Activated naive CD8-positive, alpha-beta T cell treated with anti-CD3 and anti-CD28 coated beads, Interleukin-2, amount 50 U/mL, for 24 hours (primary cell): ENCODE data around the gene GNAI2.
A peak's percentile ranks its signal among the peaks of the same experiment; 100 is the strongest.
"Not testable (repeated sequence)": the region's sequence is repeated elsewhere in the genome, so short reads cannot be mapped to it uniquely, and the experiment has no call there.

Experiments used
- ATAC-seq: fragments of 150-1000 bp; cut with Tn5 transposase; one replicate; pipeline ENCODE4 v1.10.0; 2021
- DNase-seq: peaks from one replicate; pipeline ENCODE4 v3.0.0; 2021
- H3K27ac Mint-ChIP-seq: one replicate; pipeline ENCODE4 v1.8.0; 2021; ENCODE audit warnings: mild to moderate bottlenecking, mixed read lengths
- H3K27me3 Mint-ChIP-seq: one replicate; pipeline ENCODE4 v1.8.0; 2021; ENCODE audit warnings: mixed read lengths
- H3K36me3 Mint-ChIP-seq: one replicate; pipeline ENCODE4 v1.8.0; 2021; ENCODE audit warnings: low read depth, mixed read lengths
- H3K4me1 Mint-ChIP-seq: one replicate; pipeline ENCODE4 v1.8.0; 2021; ENCODE audit warnings: mixed read lengths
- H3K4me3 Mint-ChIP-seq: one replicate; pipeline ENCODE4 v1.8.0; 2021; ENCODE audit warnings: mild to moderate bottlenecking, moderate library complexity, mixed read lengths
- H3K9me3 Mint-ChIP-seq: one replicate; pipeline ENCODE4 v1.8.0; 2021; ENCODE audit warnings: mixed read lengths

GNAI2 gene

DNA sequence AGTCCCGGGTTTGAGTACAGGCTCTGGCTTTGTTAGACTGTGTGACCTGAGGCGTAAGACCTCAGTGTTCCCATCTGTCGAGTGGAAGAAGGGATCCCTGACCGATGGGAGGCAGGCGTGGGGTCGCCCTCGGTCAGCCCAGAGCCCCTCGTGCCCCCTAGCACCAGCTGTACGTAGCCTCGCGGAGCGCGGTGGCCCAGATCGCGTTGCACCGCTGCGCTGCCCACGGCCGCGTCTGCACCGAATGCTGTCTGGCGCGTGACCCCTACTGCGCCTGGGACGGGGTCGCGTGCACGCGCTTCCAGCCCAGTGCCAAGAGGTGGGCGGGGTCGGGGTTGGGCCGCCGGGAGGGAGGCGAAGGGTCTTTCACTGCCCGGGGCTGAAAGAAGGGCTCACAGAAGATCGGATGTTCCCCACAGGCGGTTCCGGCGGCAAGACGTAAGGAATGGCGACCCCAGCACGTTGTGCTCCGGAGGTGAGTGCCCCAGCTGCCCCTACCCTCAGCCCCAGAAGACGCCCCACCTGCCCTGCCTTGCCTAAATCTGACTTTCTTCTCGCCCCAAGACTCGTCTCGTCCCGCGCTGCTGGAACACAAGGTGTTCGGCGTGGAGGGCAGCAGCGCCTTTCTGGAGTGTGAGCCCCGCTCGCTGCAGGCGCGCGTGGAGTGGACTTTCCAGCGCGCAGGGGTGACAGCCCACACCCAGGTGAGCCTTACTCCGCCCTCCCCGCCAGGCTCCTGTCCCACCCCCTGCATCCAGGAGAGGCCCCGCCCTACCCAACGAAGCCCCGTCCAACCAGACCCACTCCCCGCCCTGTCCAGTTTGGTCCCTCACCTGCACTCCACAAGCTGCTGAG, 39.4 kb downstream of the GNAI2 start:
- ATAC-seq (no peak), DNase-seq (no peak)
- Mint-ChIP-seq H3K4me3 (no peak overlapping the region), H3K36me3 (no peaks in the 10 kb centered on the region), H3K27ac (no peak overlapping the region), H3K27me3 (peaks cover 38% of the 10 kb centered on the region), H3K4me1 (peaks cover 30% of the 10 kb centered on the region), H3K9me3 (no peaks in the 10 kb centered on the region)

DNA sequence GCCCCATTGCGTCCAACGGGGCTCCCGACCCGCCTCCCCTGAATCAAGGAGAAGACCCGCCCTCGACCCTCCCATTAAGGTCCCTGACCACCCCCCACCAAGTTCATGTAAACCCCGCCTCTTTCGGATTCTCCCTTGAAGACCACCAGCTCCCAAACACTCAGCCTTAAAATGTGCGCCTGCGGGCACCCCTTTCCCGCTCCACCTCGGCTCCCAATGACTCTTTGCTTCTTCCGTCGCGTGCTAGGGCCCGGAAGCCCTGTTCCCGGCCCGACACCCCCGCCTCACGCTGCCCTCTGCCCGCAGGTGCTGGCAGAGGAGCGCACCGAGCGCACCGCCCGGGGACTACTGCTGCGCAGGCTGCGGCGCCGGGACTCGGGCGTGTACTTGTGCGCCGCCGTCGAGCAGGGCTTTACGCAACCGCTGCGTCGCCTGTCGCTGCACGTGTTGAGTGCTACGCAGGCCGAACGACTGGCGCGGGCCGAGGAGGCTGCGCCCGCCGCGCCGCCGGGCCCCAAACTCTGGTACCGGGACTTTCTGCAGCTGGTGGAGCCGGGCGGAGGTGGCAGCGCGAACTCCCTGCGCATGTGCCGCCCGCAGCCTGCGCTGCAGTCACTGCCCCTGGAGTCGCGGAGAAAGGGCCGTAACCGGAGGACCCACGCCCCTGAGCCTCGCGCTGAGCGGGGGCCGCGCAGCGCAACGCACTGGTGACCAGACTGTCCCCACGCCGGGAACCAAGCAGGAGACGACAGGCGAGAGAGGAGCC, 40.2 kb downstream of the GNAI2 start:
- Mint-ChIP-seq H3K4me1 (peaks cover 30% of the 10 kb centered on the region), H3K4me3 (peak overlapping the region; percentile 4), H3K36me3 (no peaks in the 10 kb centered on the region), H3K27ac (no peak overlapping the region), H3K9me3 (no peaks in the 10 kb centered on the region), H3K27me3 (peaks cover 38% of the 10 kb centered on the region)
- DNase-seq (peak; percentile 27), ATAC-seq (no peak)

DNA sequence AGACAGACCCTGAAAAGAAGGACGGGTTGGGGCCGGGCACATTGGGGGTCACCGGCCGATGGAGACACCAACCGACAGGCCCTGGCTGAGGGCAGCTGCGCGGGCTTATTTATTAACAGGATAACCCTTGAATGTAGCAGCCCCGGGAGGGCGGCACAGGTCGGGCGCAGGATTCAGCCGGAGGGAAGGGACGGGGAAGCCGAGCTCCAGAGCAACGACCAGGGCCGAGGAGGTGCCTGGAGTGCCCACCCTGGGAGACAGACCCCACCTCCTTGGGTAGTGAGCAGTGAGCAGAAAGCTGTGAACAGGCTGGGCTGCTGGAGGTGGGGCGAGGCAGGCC, 40.7 kb downstream of the GNAI2 start:
- Mint-ChIP-seq H3K4me3 (no peak overlapping the region), H3K4me1 (peaks cover 30% of the 10 kb centered on the region), H3K9me3 (no peaks in the 10 kb centered on the region), H3K27me3 (peaks cover 38% of the 10 kb centered on the region), H3K27ac (no peak overlapping the region), H3K36me3 (no peaks in the 10 kb centered on the region)
- ATAC-seq (no peak), DNase-seq (no peak)

DNA sequence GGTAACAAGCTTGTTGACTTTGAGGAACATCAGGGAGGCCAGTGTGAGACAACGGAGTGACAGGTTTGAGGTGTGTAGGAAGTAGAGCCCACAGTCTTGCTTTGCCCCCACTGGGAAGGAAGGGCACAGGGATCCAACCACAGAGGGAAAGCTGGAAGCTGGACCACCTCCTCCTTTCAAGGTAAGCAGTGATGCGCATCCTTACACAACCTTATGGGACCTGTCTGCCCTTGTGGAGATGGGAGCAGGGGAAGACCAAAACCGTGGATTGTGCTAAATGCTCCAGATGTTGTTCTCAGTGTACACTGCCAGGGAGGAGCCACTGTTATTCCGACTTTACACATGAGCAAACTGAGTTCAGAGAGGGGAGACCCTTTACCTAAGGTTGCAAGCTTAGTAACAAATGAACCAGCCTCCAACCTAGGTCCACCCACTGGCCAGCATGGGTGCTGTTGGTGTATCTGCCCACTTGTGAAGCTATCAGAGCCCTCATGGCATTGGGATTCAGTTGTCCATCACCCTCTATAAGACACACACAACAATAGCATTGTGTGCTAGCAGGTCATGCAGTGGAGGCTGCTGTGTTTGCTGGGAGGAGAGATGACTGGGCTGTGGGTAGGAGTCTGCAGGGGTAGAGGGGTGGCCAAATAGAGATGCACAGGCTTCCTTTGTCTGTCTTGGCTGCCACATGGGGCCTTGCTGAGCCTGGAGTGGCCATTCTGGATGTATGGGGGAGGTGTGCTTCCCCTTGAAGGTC, 42.3 kb downstream of the GNAI2 start:
- H3K27ac Mint-ChIP-seq: no peak overlapping the region
- H3K36me3 Mint-ChIP-seq: no peaks in the 10 kb centered on the region
- H3K9me3 Mint-ChIP-seq: no peaks in the 10 kb centered on the region
- DNase-seq (no peak), ATAC-seq (peak; percentile 27)
- no peak overlapping the region for H3K4me3 Mint-ChIP-seq
- H3K4me1 Mint-ChIP-seq: peaks cover 21% of the 10 kb centered on the region
- H3K27me3 Mint-ChIP-seq: peaks cover 33% of the 10 kb centered on the region

GRCh38 chr3:50278880-50279224, 42.8 kb downstream of the GNAI2 start, which contains the start of gene LSMEM2:
TSS of gene LSMEM2 (plus strand) at chr3:50279087. CDS start at chr3:50279114, 27 bp downstream.
- H3K36me3 Mint-ChIP-seq: no peaks in the 10 kb centered on the region

DNA sequence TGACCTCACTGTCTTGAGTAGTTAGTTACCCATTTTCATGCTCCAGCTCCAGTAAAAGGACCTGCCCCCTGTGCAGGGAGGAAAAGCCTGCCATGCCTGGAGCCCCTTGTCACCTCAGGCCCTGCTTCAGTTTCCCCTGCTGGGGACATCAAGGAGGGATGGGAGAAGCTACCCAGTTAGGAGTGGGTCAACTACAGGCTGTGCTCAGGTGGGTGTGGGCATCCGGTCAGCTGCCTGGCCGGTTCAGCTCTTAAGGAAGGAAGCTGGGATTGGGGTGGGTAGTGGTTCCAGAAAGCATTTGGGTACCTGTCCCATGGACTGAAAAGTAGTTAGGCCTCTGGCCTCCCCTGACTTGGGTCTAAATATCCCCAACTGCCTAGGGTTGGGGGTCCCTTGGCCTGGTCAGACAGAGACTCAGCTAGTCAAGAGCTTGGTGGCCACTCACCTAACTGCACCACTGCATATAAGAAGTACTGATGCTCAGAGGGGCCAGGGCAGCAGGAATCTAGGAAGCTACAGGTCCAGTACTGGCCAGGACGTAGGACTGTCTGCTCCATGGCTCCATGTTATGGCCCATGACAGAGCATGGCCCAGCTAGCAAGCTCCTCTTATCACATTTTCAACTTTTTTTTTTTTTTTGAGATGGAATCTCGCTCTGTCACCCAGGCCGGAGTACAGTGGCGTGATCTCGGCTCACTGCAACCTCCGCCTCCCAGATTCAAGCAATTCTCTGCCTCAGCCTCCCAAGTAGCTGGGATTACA, 43.4 kb downstream of the GNAI2 start:
- no peaks in the 10 kb centered on the region for H3K36me3 Mint-ChIP-seq
- DNase-seq (no peak), ATAC-seq (no peak)
- no peaks in the 10 kb centered on the region for H3K9me3 Mint-ChIP-seq
- peaks cover 15% of the 10 kb centered on the region for H3K4me1 Mint-ChIP-seq
- no peak overlapping the region for H3K4me3 Mint-ChIP-seq
- no peak overlapping the region for H3K27ac Mint-ChIP-seq
- peaks cover 27% of the 10 kb centered on the region for H3K27me3 Mint-ChIP-seq

More at GRCh38 chr3:50278880-50279224, 42.8 kb downstream of the GNAI2 start, which contains the start of gene LSMEM2:
- no peak for ATAC-seq
- Mint-ChIP-seq H3K9me3 (no peaks in the 10 kb centered on the region), H3K27ac (no peak within 1 kb of the TSS), H3K4me1 (peaks cover 20% of the 10 kb centered on the region), H3K4me3 (no peak within 1 kb of the TSS), H3K27me3 (peaks cover 32% of the 10 kb centered on the region)
- no peak for DNase-seq

DNA sequence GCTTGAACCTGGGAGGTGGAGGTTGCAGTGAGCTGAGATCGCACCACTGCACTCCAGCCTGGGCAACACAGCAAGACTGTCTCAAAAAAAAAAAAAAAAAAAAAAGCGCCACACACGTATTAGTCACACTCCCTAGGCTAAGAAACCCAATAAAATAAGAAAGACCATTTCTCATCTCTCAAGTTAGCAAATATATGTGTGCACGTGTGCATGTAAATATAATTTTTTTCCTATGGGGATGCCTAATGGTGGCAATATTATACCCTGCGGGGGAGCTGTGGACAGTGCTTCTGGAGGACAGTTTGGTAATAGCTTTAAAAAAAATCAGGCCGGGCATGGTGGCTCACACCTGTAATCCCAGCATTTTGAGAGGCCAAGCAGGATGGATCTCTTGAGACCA, 48.1 kb downstream of the GNAI2 start:
- H3K36me3 Mint-ChIP-seq, H3K9me3 Mint-ChIP-seq, DNase-seq, H3K4me1 Mint-ChIP-seq, H3K4me3 Mint-ChIP-seq, ATAC-seq, H3K27me3 Mint-ChIP-seq, H3K27ac Mint-ChIP-seq: not testable (repeated sequence)

DNA sequence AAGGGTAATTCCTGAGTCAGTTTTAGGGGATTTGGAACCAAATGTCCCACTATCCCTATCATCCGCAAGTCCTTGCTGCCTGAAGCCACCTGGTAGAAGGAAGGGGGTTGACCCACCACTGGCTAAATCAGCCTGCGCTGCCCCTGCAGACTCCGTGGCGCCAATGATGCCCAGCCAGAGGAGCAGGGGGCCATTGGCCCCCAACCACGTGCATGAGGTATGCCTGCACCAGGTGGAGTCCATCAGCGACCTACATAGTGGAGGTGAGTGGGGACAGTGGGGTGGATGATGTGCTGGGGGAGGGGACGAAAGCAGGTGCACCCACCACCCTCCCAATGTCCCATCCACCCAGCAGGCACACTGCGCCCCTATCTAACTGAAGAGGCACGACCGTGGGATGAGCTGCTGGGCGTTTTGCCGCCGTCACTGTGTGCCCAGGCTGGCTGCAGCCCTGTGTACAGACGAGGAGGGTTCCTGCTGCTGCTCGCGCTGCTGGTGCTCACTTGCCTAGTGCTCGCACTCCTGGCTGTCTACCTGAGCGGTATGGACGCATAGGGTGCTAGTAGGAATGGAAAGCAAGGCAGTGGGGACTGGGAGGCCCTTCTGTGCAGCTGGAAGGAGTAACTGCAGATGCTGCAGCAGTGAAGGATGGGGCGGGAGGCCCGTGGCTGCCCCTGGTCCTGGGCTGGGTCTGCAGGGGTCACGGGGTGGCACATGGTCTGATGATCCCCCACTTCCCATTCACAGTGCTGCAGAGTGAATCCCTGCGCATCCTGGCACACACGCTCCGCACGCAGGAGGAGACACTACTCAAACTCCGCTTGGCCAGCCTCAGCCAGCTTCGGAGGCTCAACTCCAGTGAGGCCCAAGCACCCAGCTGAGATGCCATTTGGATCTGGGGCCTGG, 50.6 kb downstream of the GNAI2 start:
- no peak for DNase-seq
- H3K27me3 Mint-ChIP-seq: no peaks in the 10 kb centered on the region
- H3K27ac Mint-ChIP-seq: no peak overlapping the region
- peaks cover 10% of the 10 kb centered on the region for H3K4me1 Mint-ChIP-seq
- peaks cover 28% of the 10 kb centered on the region for H3K36me3 Mint-ChIP-seq
- H3K9me3 Mint-ChIP-seq: no peaks in the 10 kb centered on the region
- H3K4me3 Mint-ChIP-seq: no peak overlapping the region
- ATAC-seq: no peak

DNA sequence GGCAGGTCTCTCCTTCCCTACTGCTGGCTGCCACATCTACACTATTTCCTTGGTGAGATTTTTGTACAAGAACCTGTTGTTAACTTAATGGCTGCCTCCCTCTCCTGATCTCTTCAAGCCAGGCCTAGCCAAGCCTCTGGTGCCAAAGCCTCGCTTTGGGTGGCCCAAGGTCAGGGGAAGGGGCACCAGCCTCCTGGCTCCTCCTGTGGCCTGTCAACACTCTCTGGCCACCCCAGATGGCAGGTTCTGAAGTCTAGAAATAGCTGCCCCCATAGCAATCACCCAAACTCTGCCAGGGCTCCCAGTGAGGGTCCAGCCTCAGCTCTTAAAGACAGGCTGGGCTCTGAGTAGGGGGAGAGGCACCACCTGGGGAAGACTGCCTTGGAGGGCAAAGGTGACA, 51.3 kb downstream of the GNAI2 start:
- ATAC-seq (no peak), DNase-seq (no peak)
- Mint-ChIP-seq H3K36me3 (peaks cover 28% of the 10 kb centered on the region), H3K4me3 (no peak overlapping the region), H3K4me1 (peaks cover 10% of the 10 kb centered on the region), H3K27ac (peak overlapping the region; percentile 22), H3K27me3 (no peaks in the 10 kb centered on the region), H3K9me3 (no peaks in the 10 kb centered on the region)

DNA sequence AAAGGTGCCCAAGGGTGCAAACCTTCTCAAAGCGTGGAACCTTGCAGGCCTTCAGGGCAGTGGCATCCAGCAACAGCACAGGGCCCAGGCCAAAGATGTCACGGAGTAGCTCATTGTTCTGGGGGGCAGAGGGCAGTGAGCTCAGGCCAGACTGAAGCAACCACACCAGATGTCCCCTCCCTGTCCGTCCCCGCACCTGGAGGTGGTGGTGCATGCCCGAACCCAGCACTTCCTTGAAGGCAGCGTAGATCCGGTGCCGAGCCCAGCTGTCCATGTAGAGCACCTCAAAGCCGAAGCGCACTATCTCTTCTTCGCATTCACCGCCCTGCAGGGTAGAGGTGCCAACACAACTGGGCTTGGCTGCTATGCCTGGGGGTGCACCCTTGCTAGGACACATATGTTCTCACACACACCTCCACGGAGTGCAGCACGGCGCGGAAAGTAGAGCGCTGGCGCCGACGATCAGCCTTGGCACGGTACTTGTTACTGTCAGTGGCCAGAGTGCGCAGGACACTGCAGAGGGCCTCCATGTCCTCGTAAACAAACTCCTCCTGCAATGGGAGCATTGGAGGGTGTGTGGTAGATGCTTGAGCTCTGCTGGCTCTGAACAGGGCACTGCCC, 52.5 kb downstream of the GNAI2 start:
- ATAC-seq: no peak
- Mint-ChIP-seq H3K9me3 (no peaks in the 10 kb centered on the region), H3K4me3 (no peak overlapping the region)

GRCh38 chr3:50289130-50289529, 53.1 kb downstream of the GNAI2 start:
- no peaks in the 10 kb centered on the region for H3K9me3 Mint-ChIP-seq
- H3K4me1 Mint-ChIP-seq: peaks cover 17% of the 10 kb centered on the region
- H3K27me3 Mint-ChIP-seq: no peaks in the 10 kb centered on the region
- no peak overlapping the region for H3K27ac Mint-ChIP-seq
- no peak overlapping the region for H3K4me3 Mint-ChIP-seq
- H3K36me3 Mint-ChIP-seq: peaks cover 28% of the 10 kb centered on the region
- ATAC-seq (no peak), DNase-seq (no peak)

More for the DNA sequence above, 52.5 kb downstream of the GNAI2 start:
- Mint-ChIP-seq H3K27me3 (no peaks in the 10 kb centered on the region), H3K4me1 (peaks cover 17% of the 10 kb centered on the region), H3K27ac (no peak overlapping the region), H3K36me3 (peaks cover 28% of the 10 kb centered on the region)
- DNase-seq: no peak

DNA sequence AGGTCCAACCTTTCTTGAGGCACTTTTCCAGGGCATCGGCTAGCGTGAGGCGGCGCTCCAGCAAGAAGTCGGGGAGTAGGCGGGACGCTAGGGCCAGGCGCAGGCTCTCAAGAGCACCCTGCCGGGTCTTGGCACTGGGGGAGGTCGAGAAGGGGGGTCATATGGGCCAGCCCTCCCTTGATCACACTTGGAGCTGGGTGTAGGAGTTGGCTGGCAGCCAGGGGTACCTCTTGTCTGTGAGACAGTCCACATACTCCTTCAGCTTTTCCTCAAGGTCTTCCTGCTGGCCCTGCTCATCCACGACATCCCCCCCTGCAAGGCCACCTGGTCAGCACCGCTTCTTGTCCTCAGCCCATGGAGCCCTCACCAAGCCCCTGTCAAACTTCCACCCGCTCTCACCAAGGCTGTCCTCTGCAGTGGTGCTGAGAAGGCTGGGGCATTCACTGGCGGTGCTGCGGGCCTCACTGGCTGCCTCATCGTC, 54.2 kb downstream of the GNAI2 start:
- H3K27ac Mint-ChIP-seq: no peak overlapping the region
- no peaks in the 10 kb centered on the region for H3K9me3 Mint-ChIP-seq
- H3K27me3 Mint-ChIP-seq: no peaks in the 10 kb centered on the region
- no peak for ATAC-seq
- H3K36me3 Mint-ChIP-seq: peaks cover 28% of the 10 kb centered on the region
- H3K4me1 Mint-ChIP-seq: peaks cover 17% of the 10 kb centered on the region
- no peak for DNase-seq
- peak overlapping the region; percentile 97 for H3K4me3 Mint-ChIP-seq
